Right atrium auricular region (tissue), 2 donors: ENCODE results near the gene AQP10. TPM values are rescaled to one million over a fixed set of nuclear protein-coding genes. Genes with fewer than 3 reads are reported as not detected.
A peak's percentile ranks its signal among the peaks of the same experiment; 100 is the strongest.
"Not testable (repeated sequence)": the region's sequence is repeated elsewhere in the genome, so short reads cannot be mapped to it uniquely, and the experiment has no call there.

Experiments used
- DNase-seq: peaks from one replicate; pipeline ENCODE4 v3.0.0-alpha.2; 2019; ENCODE audit warnings: low spot score
- H3K27ac ChIP-seq, 2 donors: fragments of 200-600 bp; sonication (generic); 1 replicate in 1 of 2; 2 replicates in 1 of 2; pipeline ENCODE4 v1.5.1; 2016 to 2019
- H3K27me3 ChIP-seq, 2 donors: fragments of 200-600 bp; sonication (generic); one replicate each; pipeline versions ENCODE4 v1.5.1 to v1.6.0; 2017 to 2019
- H3K36me3 ChIP-seq: fragments of 200-600 bp; sonication (generic); one replicate; pipeline ENCODE4 v1.5.1; 2016
- H3K4me1 ChIP-seq, 2 donors: fragments of 200-600 bp; sonication (generic); one replicate each; pipeline versions ENCODE4 v1.5.1 to v1.6.0; 2017 to 2019
- H3K4me3 ChIP-seq, 2 donors: fragments of 200-600 bp; sonication (generic); 1 replicate in 1 of 2; 2 replicates in 1 of 2; pipeline ENCODE4 v1.5.1; 2017 to 2019; ENCODE audit warnings: mild to moderate bottlenecking in 1 of 2, moderate library complexity in 1 of 2
- H3K9me3 ChIP-seq, 2 donors: fragments of 200-600 bp; sonication (generic); one replicate each; pipeline ENCODE4 v1.5.1; 2019
- CTCF ChIP-seq, 2 donors: fragments of 200-600 bp; sonication (generic); IDR thresholded peaks; one replicate each; pipeline ENCODE4 v1.5.1; 2019; ENCODE audit warnings: antibody characterized with exemption in 2 of 2
- total RNA-seq, 2 donors: library from RNA; depleted of rRNA; stranded (reverse); fragments of >200 nt; gene quantifications; one replicate each; pipeline ENCODE4 v1.1.0, GENCODE V29; 2016

AQP10 gene
- total RNA-seq, 2 donors from 2014 or later = not detected

- TF ChIP-seq CTCF (IDR thresholded peaks at IDR 0.05) = no peak
- no peak overlapping the region for H3K4me3 ChIP-seq
- H3K27me3 ChIP-seq = no peaks in the 10 kb centered on the region
- H3K4me1 ChIP-seq = peaks cover 0 to 33% of the 10 kb centered on the region in 2 donors
- H3K27ac ChIP-seq = no peak overlapping the region
- H3K36me3 ChIP-seq = peaks cover 30% of the 10 kb centered on the region
- no peaks in the 10 kb centered on the region for H3K9me3 ChIP-seq
- DNase-seq = no peak
Observed at GRCh38 chr1:154330669-154331068, 9.8 kb downstream of the AQP10 start.

DNA sequence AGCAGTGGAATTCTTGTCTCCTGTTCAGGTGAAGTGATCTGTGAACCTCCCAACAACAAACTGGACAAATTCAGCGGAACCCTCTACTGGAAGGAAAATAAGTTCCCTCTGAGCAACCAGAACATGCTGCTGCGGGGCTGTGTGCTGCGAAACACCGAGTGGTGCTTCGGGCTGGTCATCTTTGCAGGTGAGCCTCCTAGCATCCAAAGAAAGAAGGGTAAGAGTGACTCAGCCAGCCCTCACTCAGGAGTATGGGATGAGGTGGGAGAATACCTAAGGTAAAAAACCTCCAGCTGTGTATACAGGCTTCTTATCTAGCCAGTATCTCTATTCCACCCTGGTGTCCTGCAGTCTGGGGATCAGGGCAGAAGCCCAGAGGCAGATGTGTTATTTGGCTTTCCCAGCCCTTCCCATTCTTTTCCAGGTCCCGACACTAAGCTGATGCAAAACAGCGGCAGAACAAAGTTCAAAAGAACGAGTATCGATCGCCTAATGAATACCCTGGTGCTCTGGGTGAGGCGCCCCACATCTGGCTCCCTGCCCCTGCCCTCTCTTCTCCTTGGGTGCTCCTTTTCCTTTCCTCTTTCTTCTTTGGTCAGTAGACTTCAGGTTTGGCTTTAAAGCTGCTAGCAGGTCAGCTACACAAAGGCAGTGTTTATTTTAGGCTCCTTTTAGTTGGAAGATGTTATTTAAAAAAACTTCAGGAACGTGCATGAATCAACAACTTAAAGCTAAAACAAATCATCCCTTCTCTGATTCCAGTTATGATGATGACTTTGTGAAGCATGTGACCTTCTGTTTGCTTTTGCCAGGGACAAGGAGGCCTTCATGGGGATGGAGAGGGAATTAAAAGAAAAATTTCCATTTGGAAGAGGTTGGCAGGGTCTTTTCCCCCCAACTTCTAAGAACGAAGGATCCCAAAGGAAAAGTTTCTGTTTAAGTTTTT is 13.5 kb downstream of the AQP10 start:
- Histone ChIP-seq H3K27me3 (no peaks in the 10 kb centered on the region), H3K4me3 (no peak overlapping the region), H3K4me1 (peaks cover 0 to 1% of the 10 kb centered on the region in 2 donors), H3K9me3 (no peaks in the 10 kb centered on the region), H3K36me3 (peaks cover 53% of the 10 kb centered on the region), H3K27ac (peak overlapping the region in 1 of 2 donors; percentile 36)
- no peak for DNase-seq
- no peak for TF ChIP-seq CTCF (IDR thresholded peaks at IDR 0.05)

DNA sequence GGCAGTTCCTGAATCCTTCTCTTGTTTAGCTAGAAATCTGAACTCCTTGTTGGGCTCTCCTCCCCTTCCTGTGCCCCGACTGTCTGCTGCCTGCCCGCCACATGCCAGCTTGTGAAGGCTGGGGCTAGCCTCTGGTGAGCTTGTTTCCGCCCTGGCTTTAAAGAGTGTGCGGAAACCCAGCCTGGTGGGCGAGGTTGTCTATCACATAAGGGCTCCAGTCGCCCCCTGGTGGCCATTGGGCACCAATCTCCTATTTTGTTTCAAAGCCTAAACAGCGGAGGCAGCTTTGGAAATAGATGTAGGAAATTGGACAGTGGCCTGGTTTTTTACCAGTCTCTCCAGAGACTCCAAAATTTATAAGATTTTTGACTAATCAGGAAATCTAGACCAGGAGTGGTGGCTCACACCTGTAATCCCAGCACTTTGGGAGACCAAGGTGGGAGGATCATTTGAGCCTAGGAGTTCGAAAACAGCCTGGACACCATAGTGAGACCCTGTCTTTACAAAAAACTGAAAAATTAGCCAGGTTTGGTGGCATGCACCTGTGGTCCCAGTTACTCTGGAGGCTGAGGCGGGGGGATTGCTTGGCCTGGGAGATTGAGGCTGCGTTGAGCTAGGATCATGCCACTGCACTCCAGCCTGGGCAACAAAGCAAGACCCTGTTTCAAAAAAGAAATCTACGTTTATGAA is 14.3 kb downstream of the AQP10 start:
- Histone ChIP-seq H3K4me1 (no peaks in the 10 kb centered on the region), H3K27ac (peak overlapping the region in 1 of 2 donors; percentile 36), H3K9me3 (no peaks in the 10 kb centered on the region), H3K4me3 (no peak overlapping the region), H3K27me3 (no peaks in the 10 kb centered on the region), H3K36me3 (peaks cover 61% of the 10 kb centered on the region)
- DNase-seq = peak; percentile 89
- TF ChIP-seq CTCF (IDR thresholded peaks at IDR 0.05) = peak; percentile 62 to 95

DNA sequence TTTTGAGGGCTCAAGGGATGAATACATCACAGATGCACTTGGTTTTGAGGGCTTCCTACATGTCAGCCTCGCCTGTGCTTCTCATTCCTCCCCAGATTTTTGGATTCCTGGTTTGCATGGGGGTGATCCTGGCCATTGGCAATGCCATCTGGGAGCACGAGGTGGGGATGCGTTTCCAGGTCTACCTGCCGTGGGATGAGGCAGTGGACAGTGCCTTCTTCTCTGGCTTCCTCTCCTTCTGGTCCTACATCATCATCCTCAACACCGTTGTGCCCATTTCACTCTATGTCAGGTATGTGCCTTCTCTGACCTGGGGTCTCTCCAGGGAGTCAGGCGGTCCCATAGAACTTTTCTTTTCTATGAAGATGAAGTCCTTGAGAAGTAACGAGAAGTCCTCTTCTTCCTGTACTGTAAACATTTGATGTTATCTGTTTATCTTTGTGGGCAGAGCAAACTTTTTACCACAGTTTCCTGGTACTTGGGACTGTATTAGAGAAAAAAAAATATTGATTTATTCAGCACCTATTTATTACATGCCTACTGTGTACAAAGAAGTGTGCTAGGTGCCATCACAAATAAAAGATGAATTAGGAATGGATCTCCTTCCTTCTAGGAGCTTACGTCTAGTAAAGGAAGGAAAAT is 16.5 kb downstream of the AQP10 start:
- DNase-seq = no peak
- TF ChIP-seq CTCF (IDR thresholded peaks at IDR 0.05) = no peak
- peaks cover 68% of the 10 kb centered on the region for H3K36me3 ChIP-seq
- no peak overlapping the region for H3K27ac ChIP-seq
- H3K4me1 ChIP-seq = no peaks in the 10 kb centered on the region
- H3K9me3 ChIP-seq = no peaks in the 10 kb centered on the region
- H3K27me3 ChIP-seq = no peaks in the 10 kb centered on the region
- H3K4me3 ChIP-seq = no peak overlapping the region

- H3K27ac ChIP-seq = no peak overlapping the region
- no peak for DNase-seq
- H3K4me3 ChIP-seq = no peak overlapping the region
- no peaks in the 10 kb centered on the region for H3K4me1 ChIP-seq
- peaks cover 77% of the 10 kb centered on the region for H3K36me3 ChIP-seq
- no peaks in the 10 kb centered on the region for H3K27me3 ChIP-seq
- H3K9me3 ChIP-seq = no peaks in the 10 kb centered on the region
- no peak for TF ChIP-seq CTCF (IDR thresholded peaks at IDR 0.05)
Observed at GRCh38 chr1:154338875-154339274, 18.0 kb downstream of the AQP10 start.

DNA sequence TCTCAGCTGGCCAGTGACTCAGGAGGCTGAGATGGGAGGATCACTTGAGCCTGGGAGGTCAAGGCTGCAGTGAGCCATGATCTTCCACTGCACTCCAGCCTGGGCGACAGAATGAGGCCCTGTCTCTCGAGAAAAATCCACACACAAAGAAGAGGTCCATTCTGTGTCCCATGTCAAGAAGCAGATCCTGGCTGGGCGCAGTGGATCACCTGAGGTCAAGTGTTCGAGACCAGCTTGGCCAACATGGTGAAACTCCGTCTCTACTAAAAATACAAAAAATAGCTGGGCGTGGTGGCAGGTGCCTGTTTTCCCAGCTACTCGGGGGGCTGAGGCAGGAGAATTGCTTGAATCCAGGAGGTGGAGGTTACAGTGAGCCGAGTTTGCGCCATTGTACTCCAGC is 20.5 kb downstream of the AQP10 start:
- H3K27ac ChIP-seq, H3K9me3 ChIP-seq, DNase-seq, H3K27me3 ChIP-seq, H3K4me3 ChIP-seq, H3K4me1 ChIP-seq: not testable (repeated sequence)
- peaks cover 93% of the 10 kb centered on the region for H3K36me3 ChIP-seq
